GM12892 (cell line): ENCODE measurements around the gene BMERB1.

Source experiments
- POLR2A ChIP-seq: IDR thresholded peaks from 2 replicates; pipeline ENCODE4 v1.6.1; 2011; ENCODE audit warnings: low read depth, low read length, control low read depth
- POLR2AphosphoS5 ChIP-seq: IDR thresholded peaks from 2 replicates; pipeline ENCODE4 v1.6.1; 2011; ENCODE audit warnings: low read depth, low read length, control low read depth
- TAF1 ChIP-seq: IDR thresholded peaks from 2 replicates; pipeline ENCODE4 v1.6.1; 2011; ENCODE audit warnings: low read depth, mild to moderate bottlenecking, control low read depth, low read length, borderline replicate concordance

GRCh38 chr16:15571557-15571956 lies 137.2 kb downstream of the BMERB1 start:
- no peak for TF ChIP-seq POLR2AphosphoS5
- TF ChIP-seq POLR2A, result no peak
- no peak for TF ChIP-seq TAF1
